Measurements from ENCODE around the gene MFAP2.

DNA sequence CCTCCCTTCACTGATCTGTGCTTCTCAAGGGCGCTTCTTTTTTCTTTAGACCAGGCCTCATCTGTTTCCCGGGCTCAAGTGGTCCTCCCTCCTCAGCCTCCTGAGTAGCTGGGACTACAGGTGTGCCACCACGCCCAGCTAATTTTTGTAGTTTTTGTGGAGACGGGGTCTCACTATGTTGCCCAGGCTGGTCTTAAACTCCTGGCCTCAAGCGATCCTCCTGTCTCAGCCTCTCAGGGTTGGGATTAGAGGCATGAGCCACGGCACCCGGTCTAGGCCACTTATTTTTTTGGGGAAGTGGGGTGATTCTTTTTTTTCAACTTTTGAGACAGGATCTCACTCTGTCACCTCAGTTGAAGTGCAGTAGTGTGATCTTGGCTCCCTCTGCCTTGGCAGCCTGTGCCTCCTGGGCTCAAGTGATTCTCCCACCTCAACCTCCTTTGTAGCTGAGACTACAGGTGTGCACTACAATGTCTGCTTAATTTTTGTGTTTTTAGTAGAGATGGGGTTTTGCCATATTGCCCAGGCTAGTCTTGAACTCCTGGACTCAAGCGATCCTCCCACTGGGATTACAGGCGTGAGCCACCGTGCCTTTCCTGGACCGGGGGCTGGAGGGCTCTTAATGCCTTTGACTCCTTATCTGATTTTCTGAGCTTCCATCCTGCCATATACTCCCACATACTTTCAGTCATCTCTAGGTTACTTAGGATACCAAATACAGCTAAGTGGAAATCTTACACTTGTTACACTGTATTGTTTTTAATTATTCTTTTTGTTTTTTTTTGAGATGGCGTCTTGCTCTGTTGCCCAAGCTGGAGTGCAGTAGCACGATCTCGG is 18.9 kb downstream of the MFAP2 start:
- TF ChIP-seq, protein P1, sequence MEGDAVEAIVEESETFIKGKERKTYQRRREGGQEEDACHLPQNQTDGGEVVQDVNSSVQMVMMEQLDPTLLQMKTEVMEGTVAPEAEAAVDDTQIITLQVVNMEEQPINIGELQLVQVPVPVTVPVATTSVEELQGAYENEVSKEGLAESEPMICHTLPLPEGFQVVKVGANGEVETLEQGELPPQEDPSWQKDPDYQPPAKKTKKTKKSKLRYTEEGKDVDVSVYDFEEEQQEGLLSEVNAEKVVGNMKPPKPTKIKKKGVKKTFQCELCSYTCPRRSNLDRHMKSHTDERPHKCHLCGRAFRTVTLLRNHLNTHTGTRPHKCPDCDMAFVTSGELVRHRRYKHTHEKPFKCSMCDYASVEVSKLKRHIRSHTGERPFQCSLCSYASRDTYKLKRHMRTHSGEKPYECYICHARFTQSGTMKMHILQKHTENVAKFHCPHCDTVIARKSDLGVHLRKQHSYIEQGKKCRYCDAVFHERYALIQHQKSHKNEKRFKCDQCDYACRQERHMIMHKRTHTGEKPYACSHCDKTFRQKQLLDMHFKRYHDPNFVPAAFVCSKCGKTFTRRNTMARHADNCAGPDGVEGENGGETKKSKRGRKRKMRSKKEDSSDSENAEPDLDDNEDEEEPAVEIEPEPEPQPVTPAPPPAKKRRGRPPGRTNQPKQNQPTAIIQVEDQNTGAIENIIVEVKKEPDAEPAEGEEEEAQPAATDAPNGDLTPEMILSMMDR (IDR thresholded peaks at IDR 0.05) = no peak
- no peak for TF ChIP-seq POLR2A (IDR thresholded peaks at IDR 0.05)

Measured in heart left ventricle (tissue), 13 donors.